ENCODE measurements around the gene SENP2.
A peak's percentile ranks its signal among the peaks of the same experiment; 100 is the strongest.

Gene SENP2

GRCh38 chr3:185648396-185648795 lies 62.3 kb downstream of the SENP2 start:
- H3K14ac ChIP-seq (ENCODE audit: low read length): no peak overlapping the region
- H3K23ac ChIP-seq (ENCODE audit: low read length): no peak overlapping the region
- no peak overlapping the region for H3K18ac ChIP-seq (ENCODE audit: low read length)
- no peak overlapping the region for H2BK5ac ChIP-seq (ENCODE audit: low read depth, low read length, poor library complexity)
- H3K27ac ChIP-seq (ENCODE audit: low read depth, low read length): no peak overlapping the region
- no peaks in the 10 kb centered on the region for H3K27me3 ChIP-seq (ENCODE audit: insufficient read depth, low read length)
- no peaks in the 10 kb centered on the region for H3K9me3 ChIP-seq (ENCODE audit: insufficient read depth, low read depth, low read length)
- peaks cover 67 to 73% of the 10 kb centered on the region in 2 experiments for H3K36me3 ChIP-seq (ENCODE audit: control insufficient read depth in 1 of 2, insufficient read depth in 2 of 2, low read length in 2 of 2)
- H4K8ac ChIP-seq (ENCODE audit: low read depth, low read length): no peak overlapping the region
- WGBS (ENCODE audit: extremely low coverage, insufficient coverage, insufficient read length): no CpG with 5 or more reads among the region's 4 CpGs
- peaks cover 0 to 5% of the 10 kb centered on the region in 2 experiments for H3K4me1 ChIP-seq (ENCODE audit: control insufficient read depth in 1 of 2, insufficient read depth in 2 of 2, low read length in 2 of 2)
- H3K79me2 ChIP-seq (ENCODE audit: control insufficient read depth, insufficient read depth, low read length, poor library complexity): no peaks in the 10 kb centered on the region
- no peak overlapping the region for H4K91ac ChIP-seq (ENCODE audit: low read depth, low read length)
- H2BK120ac ChIP-seq (ENCODE audit: insufficient read depth, low read length, poor library complexity): no peak overlapping the region
- H2AFZ ChIP-seq (ENCODE audit: insufficient read depth, low read length, poor library complexity): no peak overlapping the region
- no peak overlapping the region for H2BK12ac ChIP-seq (ENCODE audit: low read length)
- no peak overlapping the region for H3K9ac ChIP-seq (ENCODE audit: low read length)
- H2AK5ac ChIP-seq (ENCODE audit: low read length): no peak overlapping the region
- H3K4ac ChIP-seq (ENCODE audit: low read depth, low read length): no peak overlapping the region
- no peak overlapping the region for H3K4me3 ChIP-seq (ENCODE audit: low read depth, low read length)
- H4K12ac ChIP-seq (ENCODE audit: low read depth, low read length): no peak overlapping the region
- no peaks in the 10 kb centered on the region for H3K79me1 ChIP-seq (ENCODE audit: low read length)
- DNase-seq: no peak
- H3K4me2 ChIP-seq (ENCODE audit: low read length): no peak overlapping the region

DNA sequence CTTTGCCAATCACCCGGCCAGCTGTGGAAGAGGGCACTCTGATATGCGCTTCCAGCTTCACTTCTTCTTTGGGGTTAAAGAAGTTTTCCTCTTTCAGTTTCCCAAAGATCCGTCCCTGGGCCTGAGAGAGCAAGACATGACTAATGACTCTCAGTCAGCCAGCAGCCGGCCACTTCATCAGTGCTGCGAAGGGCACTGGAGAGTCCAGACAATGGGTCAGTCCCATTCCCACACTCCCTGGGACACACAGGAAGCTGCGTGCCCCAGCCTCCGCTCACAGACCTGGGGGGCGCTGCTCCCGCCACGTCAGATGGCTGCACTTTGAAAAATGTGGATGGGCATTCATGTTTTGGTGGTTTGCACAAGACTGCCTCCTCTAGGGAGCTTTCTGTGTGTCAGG lies 63.3 kb downstream of the SENP2 start:
- WGBS (ENCODE audit: extremely low coverage, insufficient coverage, insufficient read length): no CpG with 5 or more reads among the region's 10 CpGs

DNA sequence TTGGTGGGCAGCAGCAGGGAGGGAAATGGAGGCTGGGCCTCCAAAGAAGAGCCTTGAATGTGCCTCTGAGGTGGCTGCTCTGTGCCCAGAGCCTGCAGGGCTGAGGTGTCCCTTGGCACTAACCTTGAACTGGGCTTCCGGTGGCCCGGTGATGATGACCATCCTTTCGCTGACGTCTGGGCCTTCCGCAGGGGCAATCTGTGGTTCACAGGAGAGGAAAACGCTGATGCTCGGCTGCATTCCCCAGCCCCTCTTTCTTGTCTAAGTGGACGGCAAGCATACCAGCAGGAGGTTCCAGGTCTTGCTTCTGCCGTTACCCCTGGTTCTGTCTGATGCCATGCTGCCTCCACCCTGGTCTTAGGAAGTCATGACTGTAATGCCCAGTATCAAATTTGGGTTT lies 65.9 kb downstream of the SENP2 start:
- Histone ChIP-seq H3K9me3 (ENCODE audit: insufficient read depth, low read depth, low read length) (no peaks in the 10 kb centered on the region), H2BK12ac (ENCODE audit: low read length) (no peak overlapping the region), H3K36me3 (ENCODE audit: control insufficient read depth in 1 of 2, insufficient read depth in 2 of 2, low read length in 2 of 2) (peaks cover 69 to 76% of the 10 kb centered on the region in 2 experiments), H3K4me2 (ENCODE audit: low read length) (no peak overlapping the region), H4K8ac (ENCODE audit: low read depth, low read length) (no peak overlapping the region), H3K27me3 (ENCODE audit: insufficient read depth, low read length) (no peaks in the 10 kb centered on the region), H2AK5ac (ENCODE audit: low read length) (no peak overlapping the region), H4K91ac (ENCODE audit: low read depth, low read length) (no peak overlapping the region), H3K79me2 (ENCODE audit: control insufficient read depth, insufficient read depth, low read length, poor library complexity) (no peaks in the 10 kb centered on the region), H3K4me1 (ENCODE audit: control insufficient read depth in 1 of 2, insufficient read depth in 2 of 2, low read length in 2 of 2) (peaks cover under 1 to 10% of the 10 kb centered on the region in 2 experiments), H3K27ac (ENCODE audit: low read depth, low read length) (no peak overlapping the region), H2AFZ (ENCODE audit: insufficient read depth, low read length, poor library complexity) (no peak overlapping the region), H3K4me3 (ENCODE audit: low read depth, low read length) (no peak overlapping the region), H2BK5ac (ENCODE audit: low read depth, low read length, poor library complexity) (no peak overlapping the region), H3K23ac (ENCODE audit: low read length) (no peak overlapping the region), H4K12ac (ENCODE audit: low read depth, low read length) (no peak overlapping the region), H3K18ac (ENCODE audit: low read length) (no peak overlapping the region), H3K4ac (ENCODE audit: low read depth, low read length) (no peak overlapping the region), H3K9ac (ENCODE audit: low read length) (no peak overlapping the region), H3K14ac (ENCODE audit: low read length) (no peak overlapping the region), H2BK120ac (ENCODE audit: insufficient read depth, low read length, poor library complexity) (no peak overlapping the region), H3K79me1 (ENCODE audit: low read length) (no peaks in the 10 kb centered on the region)
- DNase-seq: no peak
- WGBS (ENCODE audit: extremely low coverage, insufficient coverage, insufficient read length): no CpG with 5 or more reads among the region's 9 CpGs

More for the DNA sequence above, 63.3 kb downstream of the SENP2 start:
- Histone ChIP-seq H2AFZ (ENCODE audit: insufficient read depth, low read length, poor library complexity) (no peak overlapping the region), H2BK120ac (ENCODE audit: insufficient read depth, low read length, poor library complexity) (no peak overlapping the region), H3K79me1 (ENCODE audit: low read length) (no peaks in the 10 kb centered on the region), H3K4ac (ENCODE audit: low read depth, low read length) (no peak overlapping the region), H2BK5ac (ENCODE audit: low read depth, low read length, poor library complexity) (no peak overlapping the region), H3K14ac (ENCODE audit: low read length) (no peak overlapping the region), H3K4me1 (ENCODE audit: control insufficient read depth in 1 of 2, insufficient read depth in 2 of 2, low read length in 2 of 2) (peaks cover 0 to 5% of the 10 kb centered on the region in 2 experiments), H4K12ac (ENCODE audit: low read depth, low read length) (no peak overlapping the region), H4K8ac (ENCODE audit: low read depth, low read length) (no peak overlapping the region), H3K9ac (ENCODE audit: low read length) (no peak overlapping the region), H3K27me3 (ENCODE audit: insufficient read depth, low read length) (no peaks in the 10 kb centered on the region), H3K4me2 (ENCODE audit: low read length) (no peak overlapping the region), H3K36me3 (ENCODE audit: control insufficient read depth in 1 of 2, insufficient read depth in 2 of 2, low read length in 2 of 2) (peaks cover 75 to 81% of the 10 kb centered on the region in 2 experiments), H2BK12ac (ENCODE audit: low read length) (no peak overlapping the region), H3K23ac (ENCODE audit: low read length) (no peak overlapping the region), H3K18ac (ENCODE audit: low read length) (no peak overlapping the region), H3K4me3 (ENCODE audit: low read depth, low read length) (no peak overlapping the region), H2AK5ac (ENCODE audit: low read length) (no peak overlapping the region), H4K91ac (ENCODE audit: low read depth, low read length) (no peak overlapping the region), H3K79me2 (ENCODE audit: control insufficient read depth, insufficient read depth, low read length, poor library complexity) (no peaks in the 10 kb centered on the region), H3K27ac (ENCODE audit: low read depth, low read length) (no peak overlapping the region), H3K9me3 (ENCODE audit: insufficient read depth, low read depth, low read length) (no peaks in the 10 kb centered on the region)
- no peak for DNase-seq

- H2BK120ac ChIP-seq (ENCODE audit: insufficient read depth, low read length, poor library complexity): no peak overlapping the region
- H3K4me3 ChIP-seq (ENCODE audit: low read depth, low read length): no peak overlapping the region
- H3K79me2 ChIP-seq (ENCODE audit: control insufficient read depth, insufficient read depth, low read length, poor library complexity): no peaks in the 10 kb centered on the region
- no peak overlapping the region for H2AFZ ChIP-seq (ENCODE audit: insufficient read depth, low read length, poor library complexity)
- H3K9ac ChIP-seq (ENCODE audit: low read length): no peak overlapping the region
- H4K8ac ChIP-seq (ENCODE audit: low read depth, low read length): no peak overlapping the region
- H2AK5ac ChIP-seq (ENCODE audit: low read length): no peak overlapping the region
- peaks cover 12 to 15% of the 10 kb centered on the region in 2 experiments for H3K4me1 ChIP-seq (ENCODE audit: control insufficient read depth in 1 of 2, insufficient read depth in 2 of 2, low read length in 2 of 2)
- H3K4ac ChIP-seq (ENCODE audit: low read depth, low read length): no peak overlapping the region
- H3K79me1 ChIP-seq (ENCODE audit: low read length): no peaks in the 10 kb centered on the region
- peaks cover 66 to 72% of the 10 kb centered on the region in 2 experiments for H3K36me3 ChIP-seq (ENCODE audit: control insufficient read depth in 1 of 2, insufficient read depth in 2 of 2, low read length in 2 of 2)
- H3K4me2 ChIP-seq (ENCODE audit: low read length): no peak overlapping the region
- no peak overlapping the region for H3K23ac ChIP-seq (ENCODE audit: low read length)
- no peak overlapping the region for H2BK12ac ChIP-seq (ENCODE audit: low read length)
- no peak overlapping the region for H3K27ac ChIP-seq (ENCODE audit: low read depth, low read length)
- H3K9me3 ChIP-seq (ENCODE audit: insufficient read depth, low read depth, low read length): no peaks in the 10 kb centered on the region
- H3K14ac ChIP-seq (ENCODE audit: low read length): no peak overlapping the region
- no peak overlapping the region for H2BK5ac ChIP-seq (ENCODE audit: low read depth, low read length, poor library complexity)
- H3K27me3 ChIP-seq (ENCODE audit: insufficient read depth, low read length): no peaks in the 10 kb centered on the region
- no peak overlapping the region for H4K12ac ChIP-seq (ENCODE audit: low read depth, low read length)
- peak; percentile 84 to 88 for DNase-seq
- WGBS (ENCODE audit: extremely low coverage, insufficient coverage, insufficient read length): no CpG with 5 or more reads among the region's 12 CpGs
- H3K18ac ChIP-seq (ENCODE audit: low read length): no peak overlapping the region
- no peak overlapping the region for H4K91ac ChIP-seq (ENCODE audit: low read depth, low read length)
Observed at GRCh38 chr3:185653949-185654757, 68.1 kb downstream of the SENP2 start.
